ENCODE data around the gene DZIP3.

DNA sequence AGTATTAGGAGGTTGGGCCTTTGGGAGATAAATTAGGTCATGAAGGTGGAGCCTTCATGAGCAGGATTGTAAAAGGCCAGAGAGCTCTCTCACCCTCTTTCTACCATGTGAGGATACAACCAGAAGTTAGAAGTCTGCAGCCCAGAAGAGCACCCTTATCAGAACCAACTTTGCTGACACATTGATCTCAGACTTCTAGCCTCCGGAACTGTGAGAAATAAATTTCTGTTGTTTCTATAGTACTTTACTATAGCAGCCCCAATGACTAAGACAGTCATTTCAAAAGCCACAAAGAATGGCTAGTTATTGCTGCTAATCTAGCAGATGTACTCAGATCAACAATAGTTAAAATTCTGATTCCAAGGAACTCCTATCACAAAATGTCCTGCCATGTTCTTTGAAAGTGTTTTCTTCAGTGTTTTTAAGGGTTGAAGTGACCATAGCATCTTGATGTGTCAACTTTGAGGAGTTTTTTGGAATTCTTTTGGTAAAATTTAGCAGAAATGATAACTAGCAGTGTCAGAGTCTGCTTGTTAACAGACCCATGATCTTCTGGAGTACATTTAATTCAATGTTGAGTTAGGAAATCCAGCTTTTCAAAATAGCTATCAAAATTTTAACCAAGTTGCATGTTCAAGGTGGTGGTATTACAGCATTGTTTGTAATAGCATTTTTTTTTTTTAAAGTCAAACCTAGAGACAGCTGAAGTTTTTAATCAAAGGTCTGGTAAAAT is 10.3 kb downstream of the DZIP3 start:
- TF ChIP-seq EZH2 (IDR thresholded peaks at IDR 0.05) (no peak), POLR2AphosphoS5 (IDR thresholded peaks at IDR 0.05; ENCODE audit: borderline replicate concordance, low read depth, low read length) (no peak)

All from SK-N-MC (cell line).